K562 (cell line): ENCODE results near the gene ITPR1. TPM values are rescaled to one million over a fixed set of nuclear protein-coding genes. Genes with fewer than 3 reads are reported as not detected.

ENCODE experiments used
- ATF6 ChIP-seq: sonication (generic); formaldehyde crosslinking; IDR thresholded peaks from 2 replicates; pipeline ENCODE4 v1.4.0; 2020; ENCODE audit warnings: mild to moderate bottlenecking, missing genetic modification reagents
- CBX2 ChIP-seq: fragments of 200-600 bp; sonication (generic); IDR thresholded peaks from one replicate; pipeline ENCODE4 v1.6.1; 2012; ENCODE audit warnings: mild to moderate bottlenecking, low read length, inconsistent platforms; ENCODE audit not compliant: insufficient read depth, poor library complexity, severe bottlenecking
- ETV1 ChIP-seq: fragments of 450-650 bp; conservative IDR thresholded peaks from 2 replicates; pipeline ENCODE4 v1.6.1; 2016; ENCODE audit warnings: missing genetic modification characterization, control low read depth, low read depth, missing compliant biosample characterization
- ID3 ChIP-seq, 2 experiments: fragments of 250-450 bp in 1 of 2; fragments of 450-650 bp in 1 of 2; sonication (Bioruptor Pico) in 1 of 2; IDR thresholded peaks; 2 replicates each; pipeline versions ENCODE4 v1.6.1 to v1.8.0; 2016 to 2021; ENCODE audit warnings: mild to moderate bottlenecking in 2 of 2, moderate library complexity in 2 of 2, missing compliant biosample characterization in 1 of 2, missing genetic modification characterization in 1 of 2
- LCOR ChIP-seq: sonication (generic); formaldehyde crosslinking; IDR thresholded peaks from 2 replicates; pipeline ENCODE4 v1.8.0; 2022; ENCODE audit warnings: mild to moderate bottlenecking, missing genetic modification reagents
- MLX ChIP-seq, 2 experiments: fragments of 450-650 bp in 1 of 2; sonication (generic) in 1 of 2; formaldehyde crosslinking; conservative IDR thresholded peaks; 2 replicates each; pipeline versions ENCODE4 v1.4.0 to v1.8.1; 2020 to 2022; ENCODE audit warnings: mild to moderate bottlenecking in 1 of 2, missing genetic modification reagents in 1 of 2
- MTA2 ChIP-seq: fragments of 450-650 bp; IDR thresholded peaks from 2 replicates; pipeline ENCODE4 v1.6.1; 2016; ENCODE audit warnings: low read depth
- NEUROD1 ChIP-seq: fragments of 150-350 bp; IDR thresholded peaks from 2 replicates; pipeline ENCODE4 v1.6.1; 2014; ENCODE audit warnings: borderline replicate concordance, low read length, low read depth; ENCODE audit not compliant: partially characterized antibody
- RBBP5 ChIP-seq: fragments of 200-600 bp; sonication (generic); IDR thresholded peaks from 2 replicates; pipeline ENCODE4 v1.6.1; 2012; ENCODE audit warnings: borderline replicate concordance, mild to moderate bottlenecking, low read length, control low read depth, inconsistent platforms; ENCODE audit not compliant: insufficient read depth, poor library complexity, severe bottlenecking
- SAFB ChIP-seq: fragments of 200-400 bp; formaldehyde crosslinking; IDR thresholded peaks from 2 replicates; pipeline ENCODE4 v1.6.1; 2017; ENCODE audit warnings: low read depth, low read length, borderline replicate concordance
- SPI1 ChIP-seq: IDR thresholded peaks from 2 replicates; pipeline ENCODE4 v1.6.1; 2011; ENCODE audit warnings: low read depth, low read length, control low read depth, borderline replicate concordance
- THRAP3 ChIP-seq: fragments of 450-650 bp; IDR thresholded peaks from 2 replicates; pipeline ENCODE4 v1.6.1; 2016; ENCODE audit warnings: mild to moderate bottlenecking, inconsistent platforms, borderline replicate concordance
- ZNF232 ChIP-seq: sonication (generic); formaldehyde crosslinking; IDR thresholded peaks from 2 replicates; pipeline ENCODE4 v1.8.0; 2022; ENCODE audit warnings: mild to moderate bottlenecking, missing genetic modification reagents
- ZNF311 ChIP-seq: fragments of 250-450 bp; sonication (Bioruptor Pico); IDR thresholded peaks from 2 replicates; pipeline ENCODE4 v1.4.0; 2020; ENCODE audit warnings: mild to moderate bottlenecking, moderate library complexity
- ZNF444 ChIP-seq: fragments of 250-450 bp; sonication (Bioruptor Pico); IDR thresholded peaks from 2 replicates; pipeline ENCODE4 v1.4.0; 2020; ENCODE audit warnings: mild to moderate bottlenecking, moderate library complexity
- ZNF609 ChIP-seq: sonication (generic); formaldehyde crosslinking; IDR thresholded peaks from 2 replicates; pipeline ENCODE4 v1.8.1; 2023; ENCODE audit warnings: missing genetic modification reagents, mild to moderate bottlenecking, borderline replicate concordance
- ZNF668 ChIP-seq: fragments of 250-450 bp; sonication (Bioruptor Pico); IDR thresholded peaks from 2 replicates; pipeline ENCODE4 v1.8.0; 2022; ENCODE audit warnings: mild to moderate bottlenecking, inconsistent platforms
- ZNF785 ChIP-seq: fragments of 250-450 bp; sonication (Bioruptor Pico); IDR thresholded peaks from 2 replicates; pipeline ENCODE4 v1.4.0; 2020; ENCODE audit warnings: mild to moderate bottlenecking
- polyA plus RNA-seq, 8 experiments: library from polyadenylated mRNA; depleted of rRNA in 4 of 8; stranded (reverse) in 5 of 8; unstranded in 3 of 8; fragments of >200 nt; fragmentation: Nextera tagmentation in 2 of 8; fragmentation: Illumina TruSeq in 1 of 8; extraction: Ambion mirVana in 2 of 8; extraction: Trizol in 1 of 8; gene quantifications; 2 replicates each; pipeline versions ENCODE4 v1.2.1 to v1.2.3, GENCODE V29; 2011 to 2014; ENCODE audit warnings: inconsistent platforms in 1 of 8, missing spikeins in 1 of 8
- total RNA-seq, 7 experiments: library from RNA; depleted of rRNA in 6 of 7; stranded (reverse); fragments of >200 nt in 6 of 7; fragmentation: Illumina TruSeq in 2 of 7; extraction: Trizol in 2 of 7; gene quantifications; 2 replicates each; pipeline versions ENCODE4 v1.2.1 to v1.2.3, GENCODE V29; 2011 to 2021; ENCODE audit warnings: low replicate concordance in 1 of 7

Gene ITPR1
- total and polyA plus RNA-seq, 9 of the 15 experiments (the other 6 are each of a cell fraction or from before 2014, with no cell fraction given), result 22.4 to 40.0 (median 27.4) TPM

GRCh38 chr3:4493014-4493940 lies at the start of gene ITPR1 (continued):
- TF ChIP-seq ID3 (CRISPR knock-in tag; IDR thresholded peaks at IDR 0.05) (no peak), ID3 (tag; IDR thresholded peaks at IDR 0.05) (peak; percentile 34; the same call in 1 of the 2 replicates), ZNF668 (CRISPR knock-in tag) (no peak), LCOR (peak; percentile 97), ZNF609 (CRISPR knock-in tag) (0 out of 2 replicates have a peak, but pooled peaks have one; percentile 32), ZNF444 (no peak), RBBP5 (peak; percentile 12), MTA2 (no peak), ZNF311 (CRISPR knock-in tag) (no peak), SAFB (no peak), MLX (CRISPR knock-in tag; conservative IDR thresholded peaks at IDR 0.05) (no peak), THRAP3 (no peak), ZNF232 (no peak), ATF6 (no peak), SPI1 (peak; percentile 66; the same call in 1 of the 2 replicates), ETV1 (no peak; the same call in 1 of the 2 replicates), NEUROD1 (peak; percentile 59), CBX2 (no peak), ZNF785 (CRISPR knock-in tag) (no peak)
